Prostate gland (tissue), 2 donors: ENCODE measurements around the gene FIP1L1. TPM values are rescaled to one million over a fixed set of nuclear protein-coding genes. Genes with fewer than 3 reads are reported as not detected.

ENCODE experiments used
- DNase-seq: peaks from one replicate; pipeline ENCODE4 v3.0.0-alpha.2; 2019; ENCODE audit warnings: low spot score
- H3K27ac ChIP-seq, 2 donors: fragments of 200-600 bp; sonication (generic); 2 replicates each; pipeline ENCODE4 v1.5.1; 2017 to 2019
- H3K27me3 ChIP-seq: fragments of 200-600 bp; sonication (generic); replicated peaks from 2 replicates; pipeline ENCODE4 v1.5.1; 2019; ENCODE audit not compliant: insufficient read depth
- H3K36me3 ChIP-seq, 2 donors: fragments of 200-600 bp; sonication (generic); 1 replicate in 1 of 2; 2 replicates in 1 of 2; pipeline versions ENCODE4 v1.5.1 to v1.8.1; 2017 to 2019
- H3K4me1 ChIP-seq: fragments of 200-600 bp; sonication (generic); replicated peaks from 2 replicates; pipeline ENCODE4 v1.5.1; 2019
- H3K4me3 ChIP-seq, 2 donors: fragments of 200-600 bp; sonication (generic); 2 replicates each; pipeline ENCODE4 v1.5.1; 2017 to 2019
- H3K9me3 ChIP-seq: fragments of 200-600 bp; sonication (generic); 2 replicates; pipeline ENCODE4 v1.5.1; 2017
- CTCF ChIP-seq, 4 experiments: fragments of 200-600 bp in 2 of 4; fragments of 450-650 bp in 2 of 4; sonication (generic) in 2 of 4; IDR thresholded peaks; 1 replicate in 3 of 4; 2 replicates in 1 of 4; pipeline ENCODE4 v1.5.1; 2016 to 2019; ENCODE audit warnings: antibody characterized with exemption in 4 of 4, mild to moderate bottlenecking in 2 of 4, moderate library complexity in 2 of 4
- POLR2A ChIP-seq: fragments of 450-650 bp; IDR thresholded peaks from one replicate; pipeline ENCODE4 v1.6.1; 2016; ENCODE audit warnings: antibody characterized with exemption, mild to moderate bottlenecking
- POLR2AphosphoS5 ChIP-seq: sonication (generic); formaldehyde crosslinking; IDR thresholded peaks from one replicate; pipeline ENCODE4 v1.6.1; 2017; ENCODE audit warnings: antibody characterized with exemption
- WGBS: methylation state at CpG from one replicate; pipeline ENCODE4 v1.1.5; 2018; 5-methylcytosine and 5-hydroxymethylcytosine counted together
- intact Hi-C: fragments of 100-400 bp; cut with DNase I; formaldehyde crosslinking; loops from one replicate; pipeline ENCODE4 v1.14.2; 2022
- total RNA-seq, 2 donors: library from RNA; depleted of rRNA; stranded (reverse); fragments of >200 nt; gene quantifications; one replicate each; pipeline ENCODE4 v1.1.0, GENCODE V29; 2016

Gene FIP1L1
- total RNA-seq, 2 donors from 2014 or later: 41.0 to 63.5 TPM

GRCh38 chr4:53456178-53456577, 78.7 kb downstream of the FIP1L1 start:
- Histone ChIP-seq H3K36me3 (no peaks in the 10 kb centered on the region), H3K27me3 (no peaks in the 10 kb centered on the region), H3K27ac (no peak overlapping the region), H3K9me3 (no peaks in the 10 kb centered on the region), H3K4me1 (no peaks in the 10 kb centered on the region), H3K4me3 (no peak overlapping the region)
- intact Hi-C loops: no loop called here
- no peak for DNase-seq
- TF ChIP-seq CTCF (IDR thresholded peaks at IDR 0.05): no peak
- TF ChIP-seq POLR2AphosphoS5: no peak
- TF ChIP-seq POLR2A: no peak

GRCh38 chr4:53459548-53459947, 82.1 kb downstream of the FIP1L1 start:
- Histone ChIP-seq H3K9me3 (no peaks in the 10 kb centered on the region), H3K4me3 (no peak overlapping the region), H3K4me1 (no peaks in the 10 kb centered on the region), H3K27me3 (no peaks in the 10 kb centered on the region), H3K27ac (no peak overlapping the region), H3K36me3 (no peaks in the 10 kb centered on the region)
- no peak for TF ChIP-seq POLR2AphosphoS5
- TF ChIP-seq CTCF (IDR thresholded peaks at IDR 0.05): no peak
- no peak for TF ChIP-seq POLR2A
- intact Hi-C loops: no loop called here
- DNase-seq: no peak

GRCh38 chr4:53461244-53461643, 83.8 kb downstream of the FIP1L1 start:
- Histone ChIP-seq H3K36me3 (no peaks in the 10 kb centered on the region), H3K27ac (no peak overlapping the region), H3K4me3 (no peak overlapping the region), H3K9me3 (no peaks in the 10 kb centered on the region), H3K4me1 (no peaks in the 10 kb centered on the region), H3K27me3 (no peaks in the 10 kb centered on the region)
- intact Hi-C loops: no loop called here
- TF ChIP-seq CTCF (IDR thresholded peaks at IDR 0.05) (no peak), POLR2AphosphoS5 (no peak), POLR2A (no peak)
- DNase-seq: no peak
- 94% methylated on average over 2 of the region's 2 CpGs for whole genome bisulfite sequencing

DNA sequence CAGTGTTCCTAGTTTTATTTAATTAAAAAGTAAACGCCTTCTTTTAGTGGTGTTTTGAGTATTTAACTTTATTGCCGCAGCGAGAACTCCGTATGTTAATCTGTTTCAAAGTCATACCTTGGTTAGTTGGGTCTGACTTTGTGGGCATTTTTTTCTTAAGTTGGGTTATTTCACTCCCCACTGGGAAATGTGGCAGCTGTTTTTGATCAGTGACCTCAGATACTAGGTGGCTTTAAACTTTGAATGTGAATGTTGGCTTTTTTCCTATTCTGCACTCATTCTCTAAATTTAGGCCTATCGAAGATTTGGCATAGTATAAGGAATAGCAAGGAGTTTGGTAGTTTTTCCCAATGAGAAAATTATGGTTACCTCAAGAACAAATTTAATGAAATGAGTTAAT, 85.9 kb downstream of the FIP1L1 start:
- no peaks in the 10 kb centered on the region for H3K36me3 ChIP-seq
- intact Hi-C loops: no loop called here
- H3K9me3 ChIP-seq: no peaks in the 10 kb centered on the region
- no peak overlapping the region for H3K4me3 ChIP-seq
- H3K4me1 ChIP-seq: no peaks in the 10 kb centered on the region
- 84% methylated on average over 5 of the region's 5 CpGs for WGBS
- DNase-seq: no peak
- no peak for TF ChIP-seq CTCF (IDR thresholded peaks at IDR 0.05)
- no peak for TF ChIP-seq POLR2A
- TF ChIP-seq POLR2AphosphoS5: no peak
- H3K27ac ChIP-seq: no peak overlapping the region
- no peaks in the 10 kb centered on the region for H3K27me3 ChIP-seq

DNA sequence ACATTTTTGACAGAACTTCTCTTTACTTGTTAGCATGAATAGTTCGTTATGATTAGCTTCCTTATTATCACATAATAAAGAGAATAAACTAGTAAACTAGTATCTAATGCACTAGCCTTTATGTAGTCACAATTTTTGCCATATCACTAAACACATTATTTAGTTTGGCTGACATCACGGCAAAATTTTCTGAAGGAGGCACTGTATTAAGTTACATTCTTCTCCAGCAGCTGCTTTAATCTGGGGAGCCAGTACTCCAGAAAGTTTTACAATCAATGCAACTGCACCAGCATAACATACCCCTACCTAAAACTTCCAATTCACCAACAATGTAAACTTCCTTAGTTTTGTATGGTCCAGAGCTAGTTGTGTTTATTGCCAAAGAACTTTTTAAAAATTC, 87.8 kb downstream of the FIP1L1 start:
- Histone ChIP-seq H3K36me3 (no peaks in the 10 kb centered on the region), H3K27ac (no peak overlapping the region), H3K4me1 (no peaks in the 10 kb centered on the region), H3K27me3 (no peaks in the 10 kb centered on the region), H3K4me3 (no peak overlapping the region), H3K9me3 (no peaks in the 10 kb centered on the region)
- intact Hi-C loops: no loop called here
- TF ChIP-seq POLR2AphosphoS5 (no peak), POLR2A (no peak), CTCF (IDR thresholded peaks at IDR 0.05) (no peak)
- 41% methylated on average over 2 of the region's 2 CpGs for WGBS
- no peak for DNase-seq
